IPS DF 4.7 (cell line): ENCODE measurements around the gene SMAD1.

Experiments
- DNase-seq: peaks from one replicate; pipeline ENCODE4 v3.0.0-alpha.2; 2013; ENCODE audit warnings: low spot score; ENCODE audit errors: extremely low read depth

SMAD1 gene

DNA sequence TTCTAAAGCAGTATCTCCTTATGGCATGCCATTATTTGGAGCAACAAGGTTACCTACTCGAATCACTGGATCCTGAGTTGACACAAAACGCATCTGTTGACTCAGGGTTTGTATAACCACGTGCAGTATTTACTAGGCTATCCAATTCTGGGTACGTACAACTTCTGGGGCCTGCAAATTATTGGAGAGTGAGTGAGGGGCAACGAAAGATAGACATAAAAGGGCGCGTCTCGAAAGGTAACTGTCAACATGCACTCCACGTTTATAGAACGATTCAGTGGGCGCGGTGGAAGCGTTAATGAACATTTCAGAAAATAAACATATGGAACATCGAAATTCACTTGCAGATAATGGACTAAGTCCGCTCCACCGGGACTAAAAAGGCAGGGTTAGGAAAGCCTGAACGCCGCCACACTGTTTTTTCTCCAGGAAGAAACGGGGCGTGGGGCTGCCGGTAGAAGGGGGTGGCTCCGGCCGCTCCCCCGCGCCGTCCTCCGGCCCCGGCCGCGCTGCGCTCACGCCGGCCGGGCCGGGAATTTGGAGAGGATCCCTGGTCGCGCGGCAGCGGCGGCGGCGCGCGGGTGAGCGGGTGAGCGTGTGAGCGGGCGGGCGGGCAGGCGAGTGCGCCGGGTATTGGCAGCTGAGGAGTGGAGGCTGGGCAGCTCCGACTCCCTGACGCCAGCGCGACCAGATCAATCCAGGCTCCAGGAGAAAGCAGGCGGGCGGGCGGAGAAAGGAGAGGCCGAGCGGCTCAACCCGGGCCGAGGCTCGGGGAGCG is at the start of gene SMAD1:
Gene SMAD1 (plus strand): TSS at position 690 of the 778 bp plus-strand sequence. CDS start 32,761 bp downstream, outside the sequence.
- no peak for DNase-seq

DNA sequence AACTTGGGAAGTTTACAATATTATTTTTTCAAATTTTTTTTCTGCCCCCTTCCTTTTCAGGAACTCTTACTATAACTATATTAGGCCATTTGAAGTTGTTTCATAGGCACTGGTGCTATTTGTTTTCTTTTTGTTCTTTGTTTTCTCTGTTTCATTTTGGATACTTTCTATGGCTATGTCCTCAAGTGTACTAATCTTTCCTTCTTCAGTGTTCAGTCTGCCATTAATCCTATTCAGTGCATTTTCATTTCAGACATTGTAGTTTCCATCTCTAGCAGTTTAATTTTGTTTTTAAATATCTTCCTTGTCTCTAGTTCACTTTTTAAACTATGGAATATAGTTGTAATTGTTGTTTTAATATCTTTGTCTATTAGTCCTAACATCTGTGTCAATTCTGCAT is 48.0 kb upstream of the SMAD1 start:
- DNase-seq: no peak

DNA sequence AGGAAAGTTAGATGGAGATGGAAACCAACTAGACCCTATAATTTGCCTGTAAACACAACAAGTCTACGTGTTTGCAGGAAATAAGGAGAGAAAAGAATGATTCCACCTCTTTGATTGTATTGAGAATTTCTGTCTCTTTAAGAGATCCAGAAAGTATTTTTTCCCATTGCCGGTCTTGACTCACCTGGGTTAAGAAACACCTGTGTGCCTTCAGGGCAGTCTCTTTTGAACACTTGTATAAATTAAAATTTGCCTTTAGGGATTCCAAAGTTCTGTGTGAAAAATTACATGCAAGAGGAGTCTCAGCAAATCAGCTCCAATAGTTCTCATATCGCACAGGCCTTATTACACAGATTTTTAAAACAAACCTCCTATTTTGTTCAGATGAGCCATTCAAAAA is 46.0 kb upstream of the SMAD1 start:
- DNase-seq: no peak

DNA sequence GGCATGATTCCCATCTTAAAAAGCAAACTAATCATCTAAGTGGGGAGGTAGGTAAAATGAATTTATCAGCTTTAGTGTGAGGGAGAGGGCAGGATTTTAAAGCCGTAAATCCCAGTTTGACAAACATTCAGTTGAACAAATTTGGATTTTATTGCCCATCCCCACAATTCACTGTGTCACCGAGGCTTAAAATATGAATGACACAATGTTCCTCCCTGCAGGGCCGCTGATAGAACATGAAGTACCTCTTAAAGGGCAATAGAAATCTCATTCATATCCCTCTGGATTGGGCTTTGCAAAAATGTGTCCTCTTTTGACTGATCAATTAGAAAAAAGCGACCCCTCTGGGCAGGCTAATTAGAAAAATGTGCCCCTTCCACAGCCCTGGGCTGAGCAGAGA is 45.5 kb upstream of the SMAD1 start:
- DNase-seq: no peak

DNA sequence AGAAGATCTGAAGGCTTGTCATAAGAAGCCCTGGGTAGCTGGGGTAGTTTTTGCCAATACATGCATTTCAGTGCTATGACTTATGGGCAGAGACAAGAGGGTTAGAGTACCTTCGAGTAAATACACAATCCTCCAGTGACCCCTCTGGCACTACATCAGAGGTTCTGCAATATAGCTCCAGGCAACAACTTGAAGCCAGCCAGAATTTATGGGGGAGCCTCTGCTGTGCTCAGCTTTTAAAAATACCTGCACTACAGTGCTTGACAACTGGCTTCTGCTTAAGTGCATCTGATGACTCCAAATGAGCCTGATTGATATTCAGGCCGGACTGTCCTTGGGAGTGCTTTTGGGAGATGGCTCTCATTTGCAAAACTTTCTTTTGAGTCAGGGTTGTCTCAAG is 44.9 kb upstream of the SMAD1 start:
- DNase-seq: no peak

DNA sequence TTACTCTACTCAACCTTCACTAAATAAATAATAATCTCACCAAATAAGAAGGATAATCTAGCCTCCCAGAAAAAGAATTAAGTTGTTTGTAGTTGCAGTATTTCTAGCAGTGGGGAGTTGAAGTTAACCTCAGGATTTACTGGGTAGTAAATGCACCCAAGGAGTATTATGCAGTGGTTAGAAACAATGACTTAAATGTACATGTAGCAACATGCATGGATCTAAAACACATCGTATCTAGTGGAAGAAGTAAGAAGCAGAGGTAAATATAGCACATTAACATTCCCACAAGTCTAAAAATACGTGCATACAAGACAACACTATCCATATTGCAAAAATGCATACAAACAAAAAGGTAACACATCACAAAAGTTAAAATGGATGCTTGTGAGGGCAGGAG is 44.2 kb upstream of the SMAD1 start:
- no peak for DNase-seq

DNA sequence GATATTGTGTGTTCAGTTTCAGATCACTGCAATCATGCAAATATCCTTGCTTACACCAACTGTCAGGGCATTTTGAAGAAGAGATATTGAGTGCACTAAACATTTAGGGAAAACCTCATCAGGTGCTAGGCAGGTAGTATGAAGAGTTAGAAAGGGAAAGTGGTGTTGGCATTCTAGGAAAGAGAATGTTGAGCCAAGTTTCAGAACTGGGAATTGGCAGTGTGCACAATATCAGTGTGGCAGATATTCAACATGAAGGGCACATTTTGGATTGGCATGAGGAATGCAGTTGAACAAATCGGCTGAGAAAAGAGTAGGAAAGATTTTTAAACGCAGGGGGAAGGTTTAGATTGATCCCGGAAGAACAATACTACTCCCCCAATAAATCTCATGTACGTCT is 43.4 kb upstream of the SMAD1 start:
- DNase-seq: no peak

DNA sequence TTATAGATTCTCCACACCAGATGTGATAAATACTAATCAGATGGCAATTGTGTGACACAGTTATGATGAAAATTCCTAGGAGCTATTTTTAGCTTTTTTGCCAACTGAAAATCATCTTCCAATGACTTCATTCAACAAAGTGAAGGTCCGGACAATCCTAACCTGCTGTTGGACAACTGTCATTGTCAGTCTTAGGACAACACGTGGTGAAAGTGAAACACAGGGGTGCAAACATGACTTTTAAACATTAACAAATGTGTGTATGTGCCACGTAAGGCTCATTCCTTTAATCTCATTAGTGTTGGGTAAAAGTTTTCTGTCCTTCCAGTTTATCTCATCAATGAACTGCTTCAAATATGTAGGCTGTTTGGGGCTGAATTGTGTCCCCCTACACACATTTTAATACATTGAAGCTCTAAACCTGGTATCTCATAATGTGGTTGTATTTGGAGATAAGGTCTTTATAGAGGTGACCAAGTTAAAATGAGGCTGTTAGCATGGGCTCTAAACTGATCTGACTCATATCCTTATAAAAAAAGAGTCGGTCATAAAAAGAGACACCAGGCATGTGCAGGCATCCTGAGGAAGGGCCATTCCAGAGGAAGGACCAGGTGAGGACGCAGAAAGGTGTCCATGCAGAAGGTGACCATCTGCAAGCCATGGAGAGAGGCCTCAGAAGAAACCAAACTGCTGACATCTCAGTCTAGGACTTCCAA is 41.2 kb upstream of the SMAD1 start:
- DNase-seq: no peak

DNA sequence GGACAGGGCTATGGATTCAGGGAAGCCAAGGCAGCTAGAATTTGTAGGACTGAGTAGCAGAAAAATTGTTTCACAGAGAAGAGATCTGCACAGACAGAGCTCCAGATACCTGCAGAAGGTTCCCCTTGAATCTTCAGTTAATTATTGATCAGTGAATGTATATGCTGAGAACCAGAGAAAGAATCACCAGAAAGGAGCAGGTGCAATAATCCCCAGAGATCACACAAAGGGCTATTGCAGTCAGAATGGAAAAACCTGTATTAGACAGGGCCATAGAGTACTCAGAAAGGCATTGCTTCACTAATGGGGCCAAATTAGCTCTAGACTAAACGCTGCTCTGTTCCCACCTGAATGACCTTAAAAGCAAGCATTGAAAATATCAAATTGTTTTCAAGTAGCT is 35.5 kb upstream of the SMAD1 start:
- DNase-seq: no peak

DNA sequence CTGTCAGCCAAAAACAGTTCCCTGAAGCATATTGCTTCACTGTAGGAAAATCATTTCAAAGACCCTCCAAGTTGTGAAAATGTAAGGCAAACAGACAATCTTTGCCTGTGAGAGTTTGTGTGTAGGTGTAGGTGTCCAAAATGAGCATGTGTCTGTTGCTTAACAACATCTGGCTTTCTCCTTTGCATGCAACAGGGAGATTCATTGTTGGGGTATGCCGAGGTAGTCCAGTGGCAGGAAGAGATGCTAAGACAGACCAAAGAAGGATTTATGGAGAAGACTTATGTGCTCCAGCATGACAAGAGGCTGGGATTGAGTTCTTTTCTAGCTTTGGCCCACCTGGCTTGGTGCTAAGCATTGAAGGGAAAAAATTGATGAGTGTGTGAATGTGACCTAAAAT is 29.8 kb upstream of the SMAD1 start:
- no peak for DNase-seq

DNA sequence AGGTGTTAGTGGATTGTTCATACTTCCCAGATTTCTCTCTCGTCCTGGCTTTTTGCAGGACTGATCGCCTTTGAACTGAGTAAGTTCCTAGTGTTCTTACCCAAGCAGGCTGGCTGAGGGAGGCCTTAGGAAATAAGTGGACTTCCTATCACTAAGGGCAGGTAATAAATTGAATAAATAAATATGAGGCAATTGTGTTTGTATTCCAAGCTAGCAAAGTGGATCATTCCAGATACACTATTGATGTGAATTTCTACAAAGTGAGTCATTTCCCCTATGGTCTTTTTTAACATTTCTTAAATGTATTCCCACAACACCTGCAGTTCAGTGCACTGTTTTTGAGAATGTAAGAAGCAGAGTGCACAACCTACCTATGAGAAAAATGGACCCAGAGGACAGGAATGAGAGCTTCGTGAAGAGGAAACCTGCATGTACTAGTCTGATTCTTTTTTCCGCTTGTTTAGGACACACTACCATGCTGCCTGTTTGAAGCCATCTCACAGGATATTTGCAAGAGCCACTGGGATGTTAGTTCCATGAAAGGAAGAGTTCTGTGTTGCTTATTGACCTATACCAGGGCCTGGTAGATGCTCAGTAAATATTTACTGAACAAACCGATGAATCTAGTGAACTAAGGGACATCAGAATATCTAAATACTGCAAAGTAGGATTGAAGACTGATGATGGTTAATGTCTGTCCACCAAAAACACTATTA is 29.0 kb upstream of the SMAD1 start:
- DNase-seq: no peak

DNA sequence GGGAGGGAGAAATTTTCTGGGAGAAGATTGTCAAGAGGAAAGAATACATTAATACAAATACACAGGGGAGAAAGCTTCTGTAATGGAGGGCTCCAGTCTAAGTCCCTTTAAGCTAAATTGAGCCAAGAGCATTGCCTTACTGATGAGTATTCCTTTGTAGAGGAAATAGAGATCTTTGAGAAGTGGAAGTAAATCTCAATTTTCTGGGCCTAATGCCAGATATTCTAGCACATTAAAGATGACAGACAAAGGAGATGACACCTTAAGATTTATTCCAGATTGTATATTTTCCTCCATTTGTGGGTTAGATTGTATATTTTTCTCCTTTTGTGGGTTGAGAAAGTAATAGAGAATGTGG is 28.5 kb upstream of the SMAD1 start:
- DNase-seq: no peak

DNA sequence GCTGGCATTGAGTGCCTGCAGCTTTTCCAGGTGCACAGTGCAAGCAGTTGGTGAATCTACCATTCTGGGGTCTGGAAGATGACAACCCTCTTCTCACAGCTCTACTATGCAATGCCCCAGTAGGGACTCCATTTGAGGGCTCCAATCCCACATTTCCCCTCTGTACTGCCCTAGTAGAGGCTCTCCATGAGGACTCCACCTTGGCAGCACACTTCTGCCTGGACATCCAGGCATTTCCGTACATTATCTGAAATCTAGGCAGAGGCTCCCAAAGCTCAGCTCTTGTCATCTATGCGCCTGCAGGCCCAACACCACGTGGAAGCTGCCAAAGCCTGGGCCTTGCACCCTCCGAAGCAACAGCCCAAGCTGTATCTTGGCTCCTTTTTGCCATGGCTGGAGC is 8.4 kb upstream of the SMAD1 start:
- DNase-seq: no peak

DNA sequence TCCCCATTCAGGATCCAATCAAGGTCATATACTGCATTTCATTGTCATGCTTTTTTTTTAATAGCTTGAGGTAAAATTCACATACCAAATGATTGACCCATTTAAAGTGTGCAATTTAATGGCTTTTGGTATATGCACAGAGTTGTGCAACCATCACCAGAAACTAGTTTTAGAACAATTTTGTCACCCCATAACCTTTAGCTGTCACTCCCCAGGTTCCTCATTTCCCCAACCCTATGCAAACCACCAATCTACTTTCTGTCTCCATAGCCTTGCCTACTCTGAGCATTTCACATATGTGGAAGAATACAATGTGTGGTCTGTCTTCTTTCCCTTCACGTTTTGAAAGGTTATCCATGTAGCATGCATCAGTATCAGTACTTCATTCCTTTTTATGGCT is 1.4 kb upstream of the SMAD1 start:
- DNase-seq: no peak

DNA sequence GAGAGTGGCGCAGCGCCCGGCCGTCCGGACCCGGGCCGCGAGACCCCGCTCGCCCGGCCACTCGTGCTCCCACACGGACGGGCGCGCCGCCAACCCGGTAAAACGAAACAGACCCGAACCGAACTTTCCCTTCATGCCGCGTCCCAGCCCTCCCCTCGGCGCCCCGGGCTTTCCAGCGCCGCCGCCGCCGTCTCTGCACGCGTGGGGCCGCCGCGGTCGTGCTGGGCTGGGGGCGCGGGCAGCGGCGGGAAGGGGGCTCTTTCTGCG is 222 bp downstream of the SMAD1 start:
- no peak for DNase-seq

DNA sequence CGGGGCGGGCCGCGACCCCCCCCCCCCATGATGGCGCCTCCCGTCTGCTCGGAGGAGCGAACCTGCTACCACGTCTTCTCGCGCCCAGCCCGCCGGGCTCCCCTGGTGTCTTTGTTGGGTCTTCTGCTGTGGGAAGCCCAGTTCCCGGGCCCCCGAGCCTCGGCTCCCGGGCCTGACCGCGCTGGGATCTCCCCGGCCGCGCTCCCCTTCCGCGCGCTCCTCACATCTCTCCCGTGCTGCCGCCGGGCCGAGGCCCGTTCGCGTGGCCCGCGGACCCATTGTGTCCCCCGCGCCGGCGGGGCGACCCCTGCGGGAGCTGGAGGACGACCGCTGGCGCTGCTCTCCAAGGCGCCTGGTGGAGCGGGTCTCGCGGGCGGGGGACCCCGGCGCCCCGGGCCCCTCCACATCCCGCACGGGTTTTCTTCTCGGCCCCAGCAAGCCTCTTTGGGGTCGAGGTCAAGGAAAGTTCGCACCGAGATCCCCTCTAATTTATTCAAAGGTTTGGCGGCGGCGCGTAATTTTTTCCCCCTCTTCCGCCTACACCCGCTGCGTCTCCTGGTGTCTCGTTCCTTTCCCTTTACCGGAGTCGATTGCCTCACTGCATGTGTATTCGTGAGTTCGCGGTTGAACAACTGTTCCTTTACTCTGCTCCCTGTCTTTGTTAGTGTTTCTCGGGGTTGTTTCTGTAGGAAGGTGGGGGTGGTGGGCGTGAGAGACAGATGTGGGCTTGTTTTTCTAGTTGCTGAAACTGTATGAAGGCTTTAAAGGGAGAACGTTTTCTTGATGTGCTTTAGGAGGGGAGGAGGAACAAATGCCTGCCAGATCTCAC is 770 bp downstream of the SMAD1 start:
- no peak for DNase-seq

DNA sequence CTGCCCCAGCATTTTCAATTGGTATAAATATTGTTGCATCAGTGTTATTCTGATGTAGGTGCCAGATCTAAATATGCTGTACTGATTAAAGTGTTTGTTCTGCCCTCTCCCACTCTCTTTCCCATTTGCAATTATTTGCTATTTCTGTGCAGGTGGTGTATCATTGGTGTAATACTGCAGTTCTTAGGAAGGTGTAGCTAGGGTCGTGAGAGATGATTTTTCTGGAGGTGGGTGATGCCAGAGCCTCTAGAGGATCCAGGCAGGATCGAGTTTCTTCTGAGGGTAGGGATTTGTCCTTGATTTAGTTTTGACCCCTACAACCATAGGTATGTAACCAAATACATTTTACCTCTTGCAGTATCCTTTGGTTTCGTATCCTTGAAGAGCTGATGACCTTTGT is 1.9 kb downstream of the SMAD1 start:
- no peak for DNase-seq

DNA sequence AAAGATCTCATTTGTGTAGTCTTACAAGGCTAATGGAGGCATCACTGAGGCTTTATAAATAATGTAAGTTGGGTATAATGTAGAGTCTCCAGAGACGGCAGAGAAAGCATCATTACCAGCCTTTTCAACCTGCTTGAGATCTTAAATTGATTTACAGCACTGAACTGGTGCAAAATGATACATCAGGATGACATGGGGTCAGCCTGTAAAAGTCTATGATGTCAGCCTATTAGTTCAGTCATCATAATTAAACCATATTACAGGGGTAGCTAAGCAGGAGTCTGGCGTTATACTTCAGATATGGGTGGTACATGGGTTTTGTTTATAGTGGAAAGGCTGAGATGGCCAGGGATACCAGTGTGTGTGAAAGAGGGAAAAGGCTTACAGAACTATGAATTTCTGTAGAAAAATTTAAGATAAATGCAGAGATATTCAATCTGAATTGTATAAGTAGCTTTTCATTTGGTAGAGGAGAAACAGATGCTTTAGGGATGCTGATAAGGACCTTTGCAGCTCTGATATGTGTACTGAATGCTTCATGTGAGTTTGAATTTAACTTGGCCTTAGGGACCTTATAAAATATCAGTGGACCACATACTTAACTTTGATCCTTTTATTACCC is 2.7 kb downstream of the SMAD1 start:
- DNase-seq: no peak

DNA sequence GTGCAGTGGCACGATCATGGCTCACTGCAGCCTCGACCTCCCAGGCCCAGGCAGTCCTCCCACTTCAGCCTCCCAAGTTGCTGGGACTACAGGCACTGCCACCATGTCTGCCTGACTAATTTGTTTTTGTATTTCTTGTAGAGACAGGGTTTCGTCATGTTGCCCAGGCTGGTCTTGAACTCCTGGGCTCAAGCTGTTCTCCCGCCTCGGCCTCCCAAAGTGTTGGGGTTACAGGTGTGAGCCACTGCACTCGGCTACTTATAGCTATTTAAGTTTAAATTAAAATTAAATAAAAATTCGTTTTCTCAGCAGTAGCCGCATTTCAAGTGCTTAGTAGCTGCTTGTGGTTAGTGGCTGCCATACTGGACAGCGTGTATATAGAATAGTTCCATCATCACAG is 3.5 kb downstream of the SMAD1 start:
- DNase-seq: no peak

DNA sequence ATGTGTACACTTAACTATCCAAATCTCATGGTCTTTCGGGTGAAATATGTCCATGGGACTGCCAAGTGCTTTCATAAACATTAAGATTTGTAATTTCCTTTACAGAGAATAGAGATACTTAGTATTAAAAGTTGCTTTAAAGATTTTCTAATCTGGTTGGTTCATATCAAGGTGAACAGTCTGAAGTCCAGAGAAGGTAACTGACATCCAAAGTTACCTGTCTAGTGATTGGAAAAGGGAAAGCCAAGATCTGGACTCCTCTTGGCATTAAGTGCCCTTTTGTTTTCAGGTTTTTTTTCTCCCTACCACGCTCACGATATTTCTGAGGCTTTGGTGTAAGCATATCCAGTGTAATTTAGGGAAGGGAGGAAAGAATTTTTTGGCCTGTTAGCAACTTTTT is 5.0 kb downstream of the SMAD1 start:
- no peak for DNase-seq

DNA sequence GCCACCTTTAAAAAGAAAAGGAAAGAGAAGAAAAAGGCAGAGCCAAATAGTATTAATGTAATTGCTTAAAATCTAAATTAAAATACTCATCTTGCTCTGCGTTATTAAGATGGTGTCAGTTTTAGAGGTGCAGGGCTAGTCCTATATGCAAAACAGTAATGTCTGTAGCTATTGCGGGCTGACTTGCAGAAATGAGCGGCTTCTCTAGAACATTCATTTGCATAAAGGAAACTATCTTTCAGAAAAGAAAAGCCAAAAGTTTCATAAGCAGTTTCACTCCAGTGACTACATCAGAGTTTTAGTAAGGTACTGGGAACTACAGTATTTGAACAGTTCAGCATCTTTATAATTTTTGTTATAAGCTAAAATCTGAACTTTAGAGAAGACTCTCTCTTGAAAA is 6.0 kb downstream of the SMAD1 start:
- no peak for DNase-seq

DNA sequence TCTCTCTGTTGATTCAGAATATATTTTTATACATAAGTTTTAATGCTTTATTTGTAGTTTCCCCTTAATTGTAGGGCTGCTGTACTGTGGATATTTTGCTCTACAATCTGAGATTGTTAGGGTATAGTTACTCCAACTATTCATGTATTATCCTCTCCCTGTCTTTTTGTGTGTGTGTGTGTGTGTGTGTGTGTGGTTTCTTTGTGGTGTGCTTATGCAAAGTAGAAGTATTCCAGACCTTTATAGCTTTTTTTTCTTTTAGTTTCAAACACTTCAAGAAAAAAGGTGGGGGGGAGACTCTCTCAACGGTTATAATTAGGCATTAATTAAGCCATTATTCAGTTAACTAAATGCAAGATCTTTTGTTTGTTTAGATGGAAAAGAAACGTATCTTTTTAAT is 6.7 kb downstream of the SMAD1 start:
- no peak for DNase-seq
